ENCODE data around the gene DHFR2.
A peak's percentile ranks its signal among the peaks of the same experiment; 100 is the strongest.
"Not testable (repeated sequence)": the region's sequence is repeated elsewhere in the genome, so short reads cannot be mapped to it uniquely, and the experiment has no call there.

Gene DHFR2

GRCh38 chr3:94062513-94063404, at the start of gene DHFR2, which contains the start of gene NSUN3:
TSS of gene DHFR2 (minus strand) at chr3:94062916. CDS start at chr3:94061511, 1,405 bp downstream.
TSS of gene NSUN3 (plus strand) at chr3:94063061. CDS start at chr3:94063127, 66 bp downstream.
- DNase-seq: peak; percentile 84

- DNase-seq: no peak
Observed at GRCh38 chr3:94110854-94111253, 48.1 kb upstream of the DHFR2 start.

GRCh38 chr3:94110232-94110631, 47.5 kb upstream of the DHFR2 start:
- DNase-seq: not testable (repeated sequence)

- DNase-seq: no peak
Observed at GRCh38 chr3:94106268-94106667, 43.6 kb upstream of the DHFR2 start.

GRCh38 chr3:94101860-94102259, 39.1 kb upstream of the DHFR2 start:
- no peak for DNase-seq

- DNase-seq: no peak
Observed at GRCh38 chr3:94099311-94099710, 36.6 kb upstream of the DHFR2 start.

- no peak for DNase-seq
Observed at GRCh38 chr3:94098452-94098851, 35.7 kb upstream of the DHFR2 start.

GRCh38 chr3:94095111-94095510, 32.4 kb upstream of the DHFR2 start:
- DNase-seq: no peak

- DNase-seq: no peak
Observed at GRCh38 chr3:94093151-94093550, 30.4 kb upstream of the DHFR2 start.

- DNase-seq: no peak
Observed at GRCh38 chr3:94092086-94092485, 29.4 kb upstream of the DHFR2 start.

- DNase-seq: no peak
Observed at GRCh38 chr3:94089126-94089525, 26.4 kb upstream of the DHFR2 start.

GRCh38 chr3:94083261-94083660, 20.5 kb upstream of the DHFR2 start:
- DNase-seq: no peak

GRCh38 chr3:94082391-94082937, 19.7 kb upstream of the DHFR2 start:
- DNase-seq: no peak

- DNase-seq: no peak
Observed at GRCh38 chr3:94081884-94082283, 19.2 kb upstream of the DHFR2 start.

- DNase-seq: not testable (repeated sequence)
Observed at GRCh38 chr3:94080552-94080951, 17.8 kb upstream of the DHFR2 start.

- DNase-seq: no peak
Observed at GRCh38 chr3:94076055-94076454, 13.3 kb upstream of the DHFR2 start.

GRCh38 chr3:94071713-94072284, 9.1 kb upstream of the DHFR2 start:
- no peak for DNase-seq

GRCh38 chr3:94070341-94070911, 7.7 kb upstream of the DHFR2 start:
- no peak for DNase-seq

- no peak for DNase-seq
Observed at GRCh38 chr3:94069194-94069813, 6.6 kb upstream of the DHFR2 start.

GRCh38 chr3:94066506-94067500, 4.1 kb upstream of the DHFR2 start:
- no peak for DNase-seq

- DNase-seq: no peak
Observed at GRCh38 chr3:94065819-94066480, 3.2 kb upstream of the DHFR2 start.
